Measurements from ENCODE around the gene SDF4.

Gene SDF4

DNA sequence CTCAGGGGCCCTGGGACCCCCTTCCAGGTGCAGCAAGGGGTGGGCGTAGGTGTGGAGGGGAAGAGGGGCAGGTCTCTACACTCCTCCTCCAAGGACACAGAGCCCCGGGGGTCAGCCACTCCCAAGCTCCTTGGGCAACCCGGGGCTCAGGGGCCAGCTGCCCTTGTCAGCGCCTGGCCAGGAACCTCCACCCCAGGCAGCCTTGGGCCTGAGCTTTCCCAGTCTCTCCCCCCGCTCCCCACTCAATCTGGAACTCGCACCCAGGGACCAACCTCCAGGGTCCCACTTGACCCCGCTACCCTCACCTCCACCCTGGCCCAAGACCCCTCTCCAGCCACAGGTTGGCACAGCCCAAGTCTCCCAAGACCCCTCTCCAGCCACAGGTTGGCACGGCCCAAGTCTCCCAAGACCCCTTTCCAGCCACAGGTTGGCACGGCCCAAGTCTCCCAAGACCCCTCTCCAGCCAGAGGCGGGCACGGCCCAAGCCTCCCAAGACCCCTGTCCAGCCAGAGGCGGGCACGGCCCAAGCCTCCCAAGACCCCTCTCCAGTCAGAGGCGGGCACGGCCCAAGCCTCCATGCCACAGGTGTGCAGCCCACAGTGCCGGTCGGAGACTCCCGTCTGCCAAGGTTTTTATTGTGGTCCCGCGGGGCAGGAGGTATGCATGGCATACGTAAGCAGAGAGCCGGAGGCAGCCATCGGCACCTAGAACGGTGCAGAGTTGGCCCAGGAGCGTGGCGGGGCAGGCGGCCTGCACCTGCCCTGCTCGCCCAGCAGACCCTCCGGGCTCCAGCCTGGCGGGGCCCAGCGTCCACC, 20.9 kb downstream of the SDF4 start:
- no peak for FAIRE-seq

GRCh38 chr1:1208713-1209433, 22.9 kb downstream of the SDF4 start:
- FAIRE-seq: no peak

DNA sequence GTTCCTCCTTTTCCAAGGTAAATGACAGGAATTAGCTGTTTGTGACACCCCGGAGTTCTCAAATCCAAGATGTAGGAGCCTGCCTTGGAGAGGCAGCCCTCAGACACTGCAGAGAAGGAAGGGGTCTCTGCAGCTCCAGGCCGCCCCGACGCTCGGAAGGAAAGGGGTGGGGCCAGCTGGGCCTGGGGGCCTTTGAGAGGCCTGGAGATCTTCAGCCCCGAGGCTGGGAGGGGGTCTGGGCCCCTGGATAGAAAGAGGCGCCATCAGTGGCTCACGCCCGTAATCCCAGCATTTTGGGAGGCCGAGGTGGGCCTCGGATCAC, 24.3 kb downstream of the SDF4 start:
- no peak for FAIRE-seq

DNA sequence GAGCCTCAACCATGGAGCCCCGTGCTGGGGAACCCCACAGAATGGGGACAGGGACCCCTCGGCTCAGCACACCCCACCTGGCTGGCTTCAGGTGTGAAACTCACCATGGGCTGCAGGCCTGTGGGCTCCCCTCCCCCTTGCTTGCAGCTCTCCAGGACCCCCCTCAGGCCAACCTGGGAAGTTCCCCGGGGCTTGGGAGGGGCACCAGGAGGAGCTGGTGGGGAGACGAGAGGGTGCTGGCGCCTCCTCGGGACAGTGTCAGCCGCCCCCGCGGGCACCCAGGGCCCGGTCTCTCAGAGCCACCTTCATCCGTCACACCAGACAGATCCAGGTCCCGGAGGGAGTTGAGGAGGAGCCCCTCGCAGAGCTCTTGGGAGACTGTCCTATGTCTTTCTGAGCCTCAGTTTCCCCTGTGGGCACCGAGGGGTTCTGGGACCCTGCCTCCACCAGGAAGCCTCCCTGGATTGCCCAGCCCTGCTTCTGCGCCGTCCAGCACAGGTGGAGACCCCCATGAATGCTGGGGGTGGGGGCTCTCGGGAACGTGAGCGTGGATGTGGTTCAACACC, 24.8 kb downstream of the SDF4 start:
- FAIRE-seq: no peak

DNA sequence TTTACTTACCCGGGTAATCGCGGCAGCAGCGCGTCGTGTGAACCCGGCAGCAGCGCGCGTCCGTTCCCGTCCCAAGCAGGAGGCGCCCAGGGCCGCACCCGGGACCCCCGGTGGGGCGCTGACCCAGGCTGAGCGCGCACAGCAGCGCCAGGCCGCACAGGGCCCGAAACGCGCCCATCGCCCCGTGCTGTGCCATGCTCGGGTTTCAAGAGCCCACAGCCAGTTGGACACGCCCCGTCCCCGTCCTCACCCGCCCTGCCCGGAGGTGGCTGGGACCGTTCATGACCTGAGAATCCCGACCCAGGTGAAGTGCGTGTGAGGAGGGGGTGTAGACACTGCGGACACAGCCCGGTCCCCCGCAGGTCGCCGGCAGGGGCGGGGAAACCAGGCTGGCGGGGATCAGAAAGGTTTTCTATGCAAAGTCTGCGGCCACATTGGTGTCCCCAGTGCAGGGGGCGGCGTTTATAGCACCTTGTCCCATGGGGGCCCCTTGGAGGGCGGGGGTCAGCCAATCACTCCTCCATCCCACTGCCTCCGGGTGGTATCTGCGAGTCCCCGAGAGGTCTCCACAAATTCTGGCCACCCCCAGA, 25.3 kb downstream of the SDF4 start, which contains the start of gene TNFRSF18:
Gene TNFRSF18, minus strand, starts transcription at position 217 of the 590 bp plus-strand sequence. Its CDS starts 21 bp downstream, at position 196.
- FAIRE-seq: no peak

DNA sequence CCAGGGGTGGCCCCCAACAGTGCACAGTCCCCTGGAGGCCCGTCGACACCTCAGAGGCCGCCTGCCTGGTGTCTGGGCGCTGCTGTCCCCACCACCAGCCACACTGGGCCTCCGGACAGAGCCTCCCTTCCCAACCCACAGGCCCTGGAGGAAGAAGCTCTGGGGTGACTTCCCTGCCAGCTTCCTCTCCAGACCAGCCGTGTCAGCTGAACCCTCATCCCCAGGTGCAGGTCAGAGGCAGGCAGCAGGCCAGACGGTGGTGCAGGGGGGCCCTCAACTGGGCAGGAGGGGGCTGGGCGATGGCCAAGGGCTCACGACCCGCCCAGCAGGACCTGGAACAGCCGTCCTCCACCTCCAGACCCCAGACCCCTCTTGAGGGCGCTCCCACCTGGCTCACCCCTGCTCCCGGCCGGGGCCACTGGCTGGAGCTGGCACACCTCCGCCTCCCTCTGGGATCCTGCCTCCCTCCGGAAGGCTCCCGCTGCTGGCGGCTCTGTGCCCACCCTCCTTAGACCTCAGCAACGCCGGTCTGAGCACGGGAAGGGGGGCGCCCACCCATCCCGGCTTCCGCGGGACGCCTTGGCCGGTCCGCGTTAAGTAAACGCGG, 25.9 kb downstream of the SDF4 start:
- no peak for FAIRE-seq

- no peak for FAIRE-seq
Measured at GRCh38 chr1:1204998-1205768, 26.6 kb downstream of the SDF4 start.

- no peak for FAIRE-seq
Measured at GRCh38 chr1:1204425-1204920, 27.3 kb downstream of the SDF4 start.

GRCh38 chr1:1203561-1204424, 28.0 kb downstream of the SDF4 start:
- no peak for FAIRE-seq

DNA sequence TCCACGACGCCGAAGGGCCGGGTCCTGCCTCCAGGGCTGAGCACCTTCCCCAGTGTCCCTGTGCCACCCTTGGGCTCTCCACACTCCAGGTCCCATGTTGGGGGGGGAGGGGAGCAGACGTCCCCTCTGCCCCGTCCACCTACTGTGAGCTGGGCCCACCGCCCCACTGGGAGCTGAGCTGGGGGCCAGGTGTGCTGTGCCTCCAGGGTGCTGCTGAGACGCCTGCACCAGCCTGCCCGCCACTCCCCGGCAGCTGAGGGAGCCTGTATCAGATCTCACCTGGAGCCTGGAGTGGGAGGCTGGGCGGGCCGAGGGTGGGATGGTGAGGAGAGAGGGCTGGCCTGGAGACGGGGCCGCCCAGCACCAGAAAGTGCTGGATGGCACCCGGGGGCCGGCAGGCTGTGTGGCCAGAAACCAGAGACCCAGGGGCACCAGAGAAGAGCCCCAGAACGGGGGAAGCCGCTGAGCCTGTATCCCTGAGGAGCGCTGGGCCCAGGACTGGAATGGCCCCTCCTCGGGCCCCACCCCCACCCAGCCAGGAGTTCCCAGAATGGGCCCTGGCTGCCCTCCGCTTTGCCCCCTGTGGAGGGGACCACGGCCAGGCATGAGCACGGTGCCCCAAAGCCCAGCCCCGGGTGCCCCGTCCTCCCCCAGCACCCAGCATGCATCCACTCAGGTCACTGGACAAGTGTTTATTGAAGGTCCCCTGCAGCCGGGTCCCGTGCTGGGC, 28.8 kb downstream of the SDF4 start:
- FAIRE-seq: no peak

DNA sequence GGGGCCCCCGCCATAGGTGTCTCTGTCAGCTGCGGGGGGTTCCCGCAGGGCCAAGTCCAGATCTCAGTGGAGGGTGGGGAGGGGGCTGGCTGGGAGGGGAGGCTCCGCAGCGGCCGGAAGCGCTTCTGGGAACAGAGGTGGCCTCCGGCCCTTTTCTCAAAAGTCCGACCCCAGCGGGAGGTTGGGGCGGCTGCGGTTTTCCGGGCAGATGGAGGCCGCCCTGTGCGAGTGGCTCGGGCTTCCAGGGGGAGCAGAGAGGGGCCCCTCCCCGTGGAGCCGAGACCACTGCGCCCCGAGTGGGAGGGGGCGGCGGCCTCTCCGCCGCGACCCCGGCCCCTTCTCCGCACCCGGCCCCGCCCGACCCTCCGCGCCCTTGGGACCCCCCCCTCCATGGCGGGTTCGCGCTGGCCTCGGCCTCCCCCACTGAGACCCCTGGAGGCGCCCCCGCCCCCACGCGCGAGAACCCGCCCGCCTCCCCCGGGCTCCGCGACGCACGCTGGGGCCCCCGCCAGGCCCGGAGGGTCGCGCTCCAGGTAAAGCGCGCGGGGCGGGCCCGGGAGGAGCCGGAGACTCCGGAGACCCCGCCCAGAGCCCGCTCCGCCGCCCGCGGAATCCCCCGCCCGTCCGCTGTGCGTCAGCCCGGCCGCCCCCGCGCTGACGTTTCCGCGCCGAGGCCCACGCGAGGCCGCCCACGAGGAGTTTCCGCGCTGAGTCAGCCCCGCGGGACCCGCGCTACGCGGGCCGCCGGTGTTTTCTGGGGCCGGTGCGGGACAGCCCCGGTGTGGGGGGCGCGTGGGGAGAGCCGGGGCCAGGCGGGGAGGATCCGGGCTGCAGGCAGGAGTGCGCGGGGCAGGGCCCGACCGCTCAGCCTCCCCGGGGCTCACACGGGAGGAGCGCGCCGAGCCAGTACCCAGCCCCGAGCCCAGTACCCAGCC, 30.7 kb downstream of the SDF4 start:
- no peak for FAIRE-seq

GRCh38 chr1:1199961-1200875, 31.6 kb downstream of the SDF4 start:
- FAIRE-seq: no peak

GRCh38 chr1:1199141-1199960, 32.5 kb downstream of the SDF4 start:
- no peak for FAIRE-seq

DNA sequence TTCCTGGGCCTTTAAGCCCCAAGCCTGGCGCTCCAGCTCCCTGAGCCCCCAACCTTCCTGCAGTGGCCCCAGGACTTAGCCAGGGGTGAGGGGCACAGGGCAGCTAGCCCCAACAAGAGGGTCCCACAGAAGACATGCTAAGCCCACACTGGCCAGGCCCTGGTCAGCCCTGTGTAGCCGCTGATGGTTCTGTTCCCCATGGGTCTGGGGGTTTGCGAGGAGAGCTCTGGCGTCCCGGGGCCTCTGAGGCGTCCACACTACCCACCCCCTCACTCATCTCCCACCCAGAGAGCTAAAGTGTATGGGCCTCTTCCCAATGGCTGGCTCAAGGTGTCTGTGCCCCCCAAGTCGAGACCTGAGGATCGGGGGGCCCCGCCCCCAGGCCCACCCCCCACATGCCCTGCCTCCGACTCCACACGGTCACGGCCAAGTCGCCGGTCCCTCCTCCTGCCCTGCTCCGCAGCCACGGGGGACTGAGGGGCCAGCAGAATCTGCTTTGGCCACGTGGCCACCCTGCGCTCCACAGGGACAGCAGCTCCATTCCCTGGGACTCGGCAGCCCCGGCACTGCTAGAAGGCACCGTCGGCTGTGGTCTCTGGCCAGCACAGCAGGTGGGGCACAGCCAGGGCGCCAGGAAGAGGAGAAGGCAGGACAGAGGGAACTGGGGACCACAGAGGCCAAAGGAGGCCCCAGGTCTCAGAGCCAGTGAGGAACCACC, 33.2 kb downstream of the SDF4 start:
- FAIRE-seq: no peak

DNA sequence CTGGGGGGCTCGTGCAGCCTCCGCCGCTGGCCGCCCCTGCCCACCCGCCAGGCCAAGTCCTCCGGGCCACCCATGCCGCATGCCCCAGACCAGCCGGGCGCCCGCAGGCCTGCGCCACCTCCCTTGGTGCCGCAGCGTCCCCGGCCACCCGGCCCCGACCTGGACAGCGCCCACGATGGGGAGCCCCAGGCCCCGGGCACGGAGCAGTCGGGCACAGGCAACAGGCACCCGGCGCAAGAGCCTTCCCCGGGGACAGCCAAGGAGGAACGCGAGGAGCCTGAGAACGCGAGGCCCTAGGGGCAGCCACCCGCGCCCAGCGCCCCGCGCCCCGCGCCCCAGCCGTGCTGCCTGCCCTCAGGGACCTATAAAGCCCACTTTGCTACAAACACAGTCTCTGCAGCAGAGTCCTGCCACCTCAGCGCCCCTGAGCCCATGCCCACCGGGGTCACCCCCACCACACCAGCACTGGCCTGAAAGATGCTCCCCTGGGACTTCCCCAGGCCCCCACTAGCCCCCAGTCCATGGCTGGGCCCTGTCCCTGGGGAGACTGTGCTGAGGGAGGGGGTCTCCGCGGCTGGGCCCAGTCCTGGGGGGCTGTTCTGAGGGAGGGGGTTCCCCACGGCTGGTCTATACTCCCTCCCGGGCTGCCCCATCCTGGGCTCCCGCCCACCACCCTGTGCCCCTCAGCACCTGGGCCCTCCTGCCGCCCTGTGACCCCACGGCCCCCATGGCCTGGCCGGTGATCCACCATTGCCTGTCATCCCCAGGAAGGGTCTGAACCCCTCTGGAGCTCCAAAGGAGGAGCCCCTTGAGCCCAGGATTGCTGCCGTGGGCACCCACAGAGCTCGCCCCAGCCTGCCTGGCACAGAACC, 34.0 kb downstream of the SDF4 start:
- no peak for FAIRE-seq

DNA sequence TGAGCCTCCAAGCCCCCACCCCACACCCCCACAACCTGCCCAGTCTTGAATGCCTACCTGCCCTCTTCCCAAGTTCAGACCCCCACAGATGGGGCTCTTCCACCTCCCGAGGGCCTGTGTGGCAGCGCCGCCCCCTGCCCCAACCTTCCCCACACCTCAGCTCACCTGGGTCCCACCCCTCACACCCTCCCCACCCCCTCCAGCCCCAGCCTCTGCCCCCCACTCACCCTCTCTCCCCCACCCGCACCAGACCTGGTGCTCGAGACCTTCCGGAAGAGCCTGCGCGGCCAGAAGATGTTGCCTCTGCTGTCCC, 34.7 kb downstream of the SDF4 start:
- FAIRE-seq: no peak
